HG02571 (cell line): ENCODE data around the gene DPYD.

ENCODE experiments used
- ATAC-seq: cut with Tn5 transposase; IDR thresholded peaks from one replicate; pipeline ENCODE4 v1.9.1; 2021; ENCODE audit warnings: mild to moderate bottlenecking, moderate library complexity; ENCODE audit not compliant: unreplicated experiment

DPYD gene

GRCh38 chr1:97461782-97462181 lies 459.1 kb downstream of the DPYD start:
- ATAC-seq = peak; percentile 79

- no peak for ATAC-seq
These were observed 463.3 kb downstream of the DPYD start for GRCh38 chr1:97457446-97458089.

GRCh38 chr1:97451944-97452343 lies 468.9 kb downstream of the DPYD start:
- no peak for ATAC-seq

GRCh38 chr1:97451046-97451826 lies 469.6 kb downstream of the DPYD start:
- no peak for ATAC-seq

GRCh38 chr1:97441966-97442365 lies 478.9 kb downstream of the DPYD start:
- ATAC-seq = no peak

GRCh38 chr1:97433824-97434177 lies 487.0 kb downstream of the DPYD start:
- ATAC-seq = no peak

GRCh38 chr1:97433094-97433823 lies 487.6 kb downstream of the DPYD start:
- no peak for ATAC-seq

GRCh38 chr1:97427371-97427770 lies 493.5 kb downstream of the DPYD start:
- ATAC-seq = no peak

- no peak for ATAC-seq
These were observed 496.6 kb downstream of the DPYD start for GRCh38 chr1:97424209-97424608.

GRCh38 chr1:97423403-97423802 lies 497.4 kb downstream of the DPYD start:
- ATAC-seq = no peak

GRCh38 chr1:97417661-97418060 lies 503.2 kb downstream of the DPYD start:
- ATAC-seq = no peak

- ATAC-seq = no peak
These were observed 506.0 kb downstream of the DPYD start for GRCh38 chr1:97414682-97415312.

GRCh38 chr1:97412737-97413136 lies 508.1 kb downstream of the DPYD start:
- ATAC-seq = no peak

GRCh38 chr1:97412166-97412565 lies 508.7 kb downstream of the DPYD start:
- no peak for ATAC-seq

GRCh38 chr1:97396463-97396862 lies 524.4 kb downstream of the DPYD start:
- ATAC-seq = no peak

- no peak for ATAC-seq
These were observed 528.1 kb downstream of the DPYD start for GRCh38 chr1:97392701-97393100.

- no peak for ATAC-seq
These were observed 535.1 kb downstream of the DPYD start for GRCh38 chr1:97385536-97386277.

GRCh38 chr1:97384294-97384968 lies 536.4 kb downstream of the DPYD start:
- ATAC-seq = no peak

GRCh38 chr1:97383797-97384196 lies 537.0 kb downstream of the DPYD start:
- ATAC-seq = no peak

- no peak for ATAC-seq
These were observed 538.6 kb downstream of the DPYD start for GRCh38 chr1:97382206-97382605.
